HUES48 (cell line): ENCODE measurements around the gene CYP21A2.
"Not testable (repeated sequence)": the region's sequence is repeated elsewhere in the genome, so short reads cannot be mapped to it uniquely, and the experiment has no call there.

Source experiments
- H3K27ac ChIP-seq: one replicate; pipeline ENCODE4 v1.7.0; 2013; ENCODE audit warnings: low read depth, low read length, inconsistent platforms
- H3K27me3 ChIP-seq: 2 replicates; pipeline ENCODE4 v1.6.1; 2013; ENCODE audit warnings: mild to moderate bottlenecking, low read length; ENCODE audit not compliant: control insufficient read depth, insufficient read depth
- H3K36me3 ChIP-seq: 2 replicates; pipeline ENCODE4 v1.6.1; 2013; ENCODE audit warnings: low read length; ENCODE audit not compliant: control insufficient read depth, insufficient read depth
- H3K4me1 ChIP-seq: 2 replicates; pipeline ENCODE4 v1.6.1; 2013; ENCODE audit warnings: mild to moderate bottlenecking, low read length; ENCODE audit not compliant: control insufficient read depth, insufficient read depth
- H3K4me3 ChIP-seq: 2 replicates; pipeline ENCODE4 v1.5.1; 2013; ENCODE audit warnings: mild to moderate bottlenecking, low read depth, low read length
- H3K9ac ChIP-seq: 2 replicates; pipeline ENCODE4 v1.6.1; 2013; ENCODE audit warnings: mild to moderate bottlenecking, low read depth, low read length, moderate library complexity
- H3K9me3 ChIP-seq: 2 replicates; pipeline ENCODE4 v1.6.1; 2013; ENCODE audit warnings: low read length; ENCODE audit not compliant: control insufficient read depth, insufficient read depth

The CYP21A2 gene

GRCh38 chr6:32037598-32038524 is at the start of gene CYP21A2:
TSS of gene CYP21A2 (plus strand) at chr6:32038415. CDS start at chr6:32038423, 8 bp downstream.
- H3K9me3 ChIP-seq, H3K27ac ChIP-seq, H3K27me3 ChIP-seq, H3K9ac ChIP-seq, H3K4me3 ChIP-seq, H3K36me3 ChIP-seq, H3K4me1 ChIP-seq: not testable (repeated sequence)

- not testable (repeated sequence) for H3K4me3 ChIP-seq, H3K9me3 ChIP-seq, H3K4me1 ChIP-seq, H3K36me3 ChIP-seq, H3K27ac ChIP-seq, H3K27me3 ChIP-seq, H3K9ac ChIP-seq
These were observed 48.9 kb upstream of the CYP21A2 start for GRCh38 chr6:31989363-31989762.

- H3K27me3 ChIP-seq, H3K9ac ChIP-seq, H3K36me3 ChIP-seq, H3K27ac ChIP-seq, H3K4me3 ChIP-seq, H3K9me3 ChIP-seq, H3K4me1 ChIP-seq: not testable (repeated sequence)
These were observed 43.8 kb upstream of the CYP21A2 start for GRCh38 chr6:31994421-31994820.

- not testable (repeated sequence) for H3K4me3 ChIP-seq, H3K27me3 ChIP-seq, H3K9ac ChIP-seq, H3K4me1 ChIP-seq, H3K9me3 ChIP-seq, H3K27ac ChIP-seq, H3K36me3 ChIP-seq
These were observed 41.8 kb upstream of the CYP21A2 start for GRCh38 chr6:31996385-31996784.

GRCh38 chr6:32002546-32003268 is 35.5 kb upstream of the CYP21A2 start:
- not testable (repeated sequence) for H3K27ac ChIP-seq, H3K4me1 ChIP-seq, H3K4me3 ChIP-seq, H3K9me3 ChIP-seq, H3K27me3 ChIP-seq, H3K36me3 ChIP-seq, H3K9ac ChIP-seq

- H3K4me3 ChIP-seq, H3K4me1 ChIP-seq, H3K36me3 ChIP-seq, H3K9me3 ChIP-seq, H3K27ac ChIP-seq, H3K27me3 ChIP-seq, H3K9ac ChIP-seq: not testable (repeated sequence)
These were observed 34.9 kb upstream of the CYP21A2 start for GRCh38 chr6:32003301-32003700.

GRCh38 chr6:32004393-32004792 is 33.8 kb upstream of the CYP21A2 start:
- not testable (repeated sequence) for H3K36me3 ChIP-seq, H3K27ac ChIP-seq, H3K9ac ChIP-seq, H3K27me3 ChIP-seq, H3K4me3 ChIP-seq, H3K4me1 ChIP-seq, H3K9me3 ChIP-seq

GRCh38 chr6:32004864-32005537 is 33.2 kb upstream of the CYP21A2 start:
- H3K4me1 ChIP-seq, H3K9me3 ChIP-seq, H3K27ac ChIP-seq, H3K4me3 ChIP-seq, H3K9ac ChIP-seq, H3K36me3 ChIP-seq, H3K27me3 ChIP-seq: not testable (repeated sequence)

- not testable (repeated sequence) for H3K9ac ChIP-seq, H3K9me3 ChIP-seq, H3K27me3 ChIP-seq
These were observed 32.7 kb upstream of the CYP21A2 start for GRCh38 chr6:32005538-32005880.

GRCh38 chr6:32005991-32006529 is 32.2 kb upstream of the CYP21A2 start:
- H3K4me1 ChIP-seq, H3K27ac ChIP-seq, H3K36me3 ChIP-seq: not testable (repeated sequence)

More at GRCh38 chr6:32005538-32005880, 32.7 kb upstream of the CYP21A2 start:
- not testable (repeated sequence) for H3K4me3 ChIP-seq, H3K4me1 ChIP-seq, H3K36me3 ChIP-seq, H3K27ac ChIP-seq

GRCh38 chr6:32007086-32007485 is 31.1 kb upstream of the CYP21A2 start:
- not testable (repeated sequence) for H3K27me3 ChIP-seq, H3K27ac ChIP-seq

More at GRCh38 chr6:32005991-32006529, 32.2 kb upstream of the CYP21A2 start:
- not testable (repeated sequence) for H3K27me3 ChIP-seq, H3K9ac ChIP-seq, H3K4me3 ChIP-seq, H3K9me3 ChIP-seq

More at GRCh38 chr6:32007086-32007485, 31.1 kb upstream of the CYP21A2 start:
- H3K4me1 ChIP-seq, H3K4me3 ChIP-seq, H3K9ac ChIP-seq, H3K9me3 ChIP-seq, H3K36me3 ChIP-seq: not testable (repeated sequence)
